Loucy (cell line): Measurements from ENCODE around the gene NPIPB8.

ENCODE experiments used
- H2AFZ ChIP-seq: fragments of 200-600 bp; sonication (generic); 2 replicates; pipeline ENCODE4 v1.6.0; 2016; ENCODE audit warnings: antibody characterized with exemption, mild to moderate bottlenecking, low read length, moderate library complexity
- H3F3A ChIP-seq: fragments of 200-600 bp; 2 replicates; pipeline ENCODE4 v1.6.0; 2016; ENCODE audit warnings: antibody characterized with exemption, low read depth, mild to moderate bottlenecking
- H3K27me3 ChIP-seq: fragments of 200-600 bp; sonication (generic); 2 replicates; pipeline ENCODE4 v1.6.1; 2014; ENCODE audit warnings: low read length, mild to moderate bottlenecking; ENCODE audit not compliant: insufficient read depth, poor library complexity, severe bottlenecking
- H3K36me3 ChIP-seq: fragments of 200-600 bp; sonication (generic); 2 replicates; pipeline ENCODE4 v1.6.1; 2016; ENCODE audit warnings: low read length; ENCODE audit not compliant: insufficient read depth
- H3K4me1 ChIP-seq: fragments of 200-600 bp; sonication (generic); 2 replicates; pipeline ENCODE4 v1.5.1; 2014; ENCODE audit warnings: low read length, mild to moderate bottlenecking; ENCODE audit not compliant: insufficient read depth, poor library complexity, severe bottlenecking
- H3K4me2 ChIP-seq: fragments of 200-600 bp; sonication (generic); 2 replicates; pipeline ENCODE4 v1.6.0; 2014; ENCODE audit warnings: antibody characterized with exemption, low read length, low read depth, mild to moderate bottlenecking; ENCODE audit not compliant: poor library complexity, severe bottlenecking
- H3K4me3 ChIP-seq: fragments of 200-600 bp; sonication (generic); 2 replicates; pipeline ENCODE4 v1.5.1; 2014; ENCODE audit warnings: low read length, mild to moderate bottlenecking, mixed read lengths; ENCODE audit not compliant: poor library complexity, severe bottlenecking
- H3K79me2 ChIP-seq: fragments of 200-600 bp; sonication (generic); 2 replicates; pipeline ENCODE4 v1.6.1; 2014; ENCODE audit warnings: low read length; ENCODE audit not compliant: insufficient read depth
- H3K9ac ChIP-seq: fragments of 200-600 bp; sonication (generic); 2 replicates; pipeline ENCODE4 v1.6.0; 2014; ENCODE audit warnings: mild to moderate bottlenecking, low read depth, low read length, moderate library complexity; ENCODE audit not compliant: poor library complexity, severe bottlenecking
- H3K9me2 ChIP-seq: fragments of 200-600 bp; sonication (generic); replicated peaks from 2 replicates; pipeline ENCODE4 v1.6.1; 2016; ENCODE audit warnings: low read depth, low read length, mixed read lengths
- H3K9me3 ChIP-seq: fragments of 200-600 bp; sonication (generic); 2 replicates; pipeline ENCODE4 v1.6.1; 2014; ENCODE audit warnings: mild to moderate bottlenecking, antibody characterized with exemption, low read length, low read depth; ENCODE audit not compliant: insufficient read depth
- H4K20me1 ChIP-seq: fragments of 200-600 bp; sonication (generic); 2 replicates; pipeline ENCODE4 v1.6.0; 2014; ENCODE audit warnings: antibody characterized with exemption, low read length, mild to moderate bottlenecking; ENCODE audit not compliant: insufficient read depth, poor library complexity, severe bottlenecking
- CTCF ChIP-seq: fragments of 200-600 bp; sonication (generic); conservative IDR thresholded peaks from 2 replicates; pipeline ENCODE4 v1.5.1; 2014; ENCODE audit warnings: mild to moderate bottlenecking, antibody characterized with exemption, low read length
- EZH2phosphoT487 ChIP-seq: fragments of 200-600 bp; IDR thresholded peaks from 2 replicates; pipeline ENCODE4 v1.6.1; 2018; ENCODE audit warnings: antibody characterized with exemption, mild to moderate bottlenecking, moderate library complexity, borderline replicate concordance

NPIPB8 gene

GRCh38 chr16:28590384-28591340 lies 47.2 kb upstream of the NPIPB8 start:
- Histone ChIP-seq H4K20me1 (no peaks in the 10 kb centered on the region), H3K9me3 (no peaks in the 10 kb centered on the region), H3K9me2 (no peaks in the 10 kb centered on the region), H3K79me2 (no peaks in the 10 kb centered on the region), H3K9ac (no peak overlapping the region), H3K4me3 (no peak overlapping the region), H3K4me1 (no peaks in the 10 kb centered on the region), H2AFZ (no peak overlapping the region), H3K4me2 (no peak overlapping the region), H3K27me3 (no peaks in the 10 kb centered on the region), H3F3A (no peaks in the 10 kb centered on the region), H3K36me3 (peaks cover 59% of the 10 kb centered on the region; the same call in 1 of the 2 replicates)
- TF ChIP-seq CTCF: no peak
- no peak for TF ChIP-seq EZH2phosphoT487

GRCh38 chr16:28591355-28591754 lies 46.5 kb upstream of the NPIPB8 start:
- H3K9me2 ChIP-seq: no peaks in the 10 kb centered on the region
- TF ChIP-seq CTCF (no peak), EZH2phosphoT487 (no peak)
- H3K36me3 ChIP-seq: peaks cover 54% of the 10 kb centered on the region; the same call in 1 of the 2 replicates
- no peaks in the 10 kb centered on the region for H3K79me2 ChIP-seq
- H3K9ac ChIP-seq: no peak overlapping the region
- H3K27me3 ChIP-seq: no peaks in the 10 kb centered on the region
- H4K20me1 ChIP-seq: no peaks in the 10 kb centered on the region
- H3K4me2 ChIP-seq: no peak overlapping the region
- no peaks in the 10 kb centered on the region for H3K9me3 ChIP-seq
- no peaks in the 10 kb centered on the region for H3K4me1 ChIP-seq
- H3F3A ChIP-seq: no peaks in the 10 kb centered on the region
- no peak overlapping the region for H2AFZ ChIP-seq
- no peak overlapping the region for H3K4me3 ChIP-seq

GRCh38 chr16:28592511-28592910 lies 45.4 kb upstream of the NPIPB8 start:
- no peaks in the 10 kb centered on the region for H3K27me3 ChIP-seq
- H3K36me3 ChIP-seq: peaks cover 42% of the 10 kb centered on the region; the same call in 1 of the 2 replicates
- H2AFZ ChIP-seq: no peak overlapping the region
- H3K9me3 ChIP-seq: no peaks in the 10 kb centered on the region
- no peaks in the 10 kb centered on the region for H3F3A ChIP-seq
- H3K4me2 ChIP-seq: no peak overlapping the region
- no peaks in the 10 kb centered on the region for H4K20me1 ChIP-seq
- H3K4me1 ChIP-seq: no peaks in the 10 kb centered on the region
- no peaks in the 10 kb centered on the region for H3K79me2 ChIP-seq
- no peak overlapping the region for H3K4me3 ChIP-seq
- TF ChIP-seq EZH2phosphoT487: no peak
- TF ChIP-seq CTCF: no peak
- H3K9me2 ChIP-seq: no peaks in the 10 kb centered on the region
- H3K9ac ChIP-seq: no peak overlapping the region
